Karpas-422 (cell line): ENCODE results near the gene USP4. TPM values are rescaled to one million over a fixed set of nuclear protein-coding genes. Genes with fewer than 3 reads are reported as not detected.
A peak's percentile ranks its signal among the peaks of the same experiment; 100 is the strongest.

Source experiments
- DNase-seq: peaks from one replicate; pipeline ENCODE4 v3.0.0-alpha.2; 2015
- H2AFZ ChIP-seq: fragments of 200-600 bp; sonication (generic); 2 replicates; pipeline ENCODE4 v1.6.1; 2014; ENCODE audit warnings: antibody characterized with exemption, low read length, mixed read lengths
- H3K27ac ChIP-seq: fragments of 200-600 bp; sonication (generic); 2 replicates; pipeline ENCODE4 v1.5.1; 2014; ENCODE audit warnings: mild to moderate bottlenecking, low read length, moderate library complexity
- H3K27me3 ChIP-seq: fragments of 200-600 bp; sonication (generic); 2 replicates; pipeline ENCODE4 v1.6.1; 2014; ENCODE audit warnings: low read length, mixed read lengths
- H3K36me3 ChIP-seq: fragments of 200-600 bp; sonication (generic); 2 replicates; pipeline ENCODE4 v1.6.1; 2014; ENCODE audit warnings: low read length, mixed read lengths; ENCODE audit not compliant: insufficient read depth
- H3K4me1 ChIP-seq: fragments of 200-600 bp; sonication (generic); 2 replicates; pipeline ENCODE4 v1.6.1; 2014; ENCODE audit warnings: mild to moderate bottlenecking, low read length, mixed read lengths
- H3K4me2 ChIP-seq: fragments of 200-600 bp; sonication (generic); 2 replicates; pipeline ENCODE4 v1.6.1; 2014; ENCODE audit warnings: low read length, low read depth, mild to moderate bottlenecking; ENCODE audit not compliant: poor library complexity, severe bottlenecking
- H3K4me3 ChIP-seq: fragments of 200-600 bp; sonication (generic); 2 replicates; pipeline ENCODE4 v1.5.1; 2014; ENCODE audit warnings: mild to moderate bottlenecking, antibody characterized with exemption, low read length, mixed read lengths
- H3K79me2 ChIP-seq: fragments of 200-600 bp; sonication (generic); 2 replicates; pipeline ENCODE4 v1.6.1; 2014; ENCODE audit warnings: mild to moderate bottlenecking, low read length, mixed read lengths
- H3K9ac ChIP-seq: fragments of 200-600 bp; sonication (generic); 2 replicates; pipeline ENCODE4 v1.6.0; 2014; ENCODE audit warnings: low read length
- H3K9me2 ChIP-seq: fragments of 200-600 bp; sonication (generic), shearing (Covaris generic); replicated peaks from 2 replicates; pipeline ENCODE4 v1.6.0; 2014; ENCODE audit warnings: mild to moderate bottlenecking, low read length, moderate library complexity; ENCODE audit not compliant: insufficient read depth
- H3K9me3 ChIP-seq: fragments of 300-700, 200-600 bp; sonication (generic); 2 replicates; pipeline ENCODE4 v1.6.1; 2014; ENCODE audit warnings: low read length, mixed read lengths
- H4K20me1 ChIP-seq: fragments of 200-600 bp; sonication (generic); 2 replicates; pipeline ENCODE4 v1.6.1; 2014; ENCODE audit warnings: mild to moderate bottlenecking, antibody characterized with exemption, low read length, low read depth; ENCODE audit not compliant: insufficient read depth
- total RNA-seq: library from RNA; depleted of rRNA; stranded (reverse); fragments of >200 nt; shearing (Covaris generic); gene quantifications from 2 replicates; pipeline ENCODE4 v1.2.3, GENCODE V29; 2014; ENCODE audit warnings: low replicate concordance

USP4 gene
- total RNA-seq, 1 experiment from 2014 or later = 30.0 TPM

- H3K4me3 ChIP-seq = no peak overlapping the region
- H3K9me3 ChIP-seq = no peaks in the 10 kb centered on the region
- no peak overlapping the region for H3K27ac ChIP-seq
- no peak overlapping the region for H2AFZ ChIP-seq
- H3K27me3 ChIP-seq = no peaks in the 10 kb centered on the region
- H3K79me2 ChIP-seq = no peaks in the 10 kb centered on the region
- H3K9ac ChIP-seq = no peak overlapping the region
- no peaks in the 10 kb centered on the region for H3K36me3 ChIP-seq
- no peak overlapping the region for H3K4me2 ChIP-seq
- H3K9me2 ChIP-seq = no peaks in the 10 kb centered on the region
- H3K4me1 ChIP-seq = no peaks in the 10 kb centered on the region
- no peaks in the 10 kb centered on the region for H4K20me1 ChIP-seq
- peak; percentile 17 for DNase-seq
These were observed 76.5 kb downstream of the USP4 start for GRCh38 chr3:49263159-49263889.

DNA sequence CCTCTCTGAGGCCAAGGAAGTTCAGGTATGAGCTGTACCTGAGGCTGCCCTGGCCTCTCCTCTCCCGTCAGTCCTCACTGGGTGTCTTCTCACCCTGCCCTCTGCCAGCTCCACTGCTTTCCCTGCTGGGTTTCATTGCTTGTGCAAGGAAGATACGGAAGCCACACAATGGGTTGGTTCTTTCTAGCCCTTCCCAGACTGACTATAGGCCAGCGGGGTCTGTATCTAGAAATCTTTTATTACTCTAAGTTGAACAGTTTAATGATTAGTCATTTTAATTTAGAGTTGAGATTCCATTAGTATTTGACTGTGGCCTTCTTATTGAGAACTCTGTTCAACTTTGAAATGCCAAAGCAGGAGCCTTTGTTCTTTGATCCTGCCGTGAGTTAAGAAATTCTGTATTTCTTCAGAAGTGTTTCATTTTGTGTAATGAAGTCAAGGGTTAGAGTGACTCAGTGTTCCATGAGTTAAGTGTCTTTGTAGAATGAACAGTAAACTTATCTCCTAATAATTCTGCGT is 79.0 kb downstream of the USP4 start:
- DNase-seq = peak; percentile 38
- H3K9ac ChIP-seq = no peak overlapping the region

DNA sequence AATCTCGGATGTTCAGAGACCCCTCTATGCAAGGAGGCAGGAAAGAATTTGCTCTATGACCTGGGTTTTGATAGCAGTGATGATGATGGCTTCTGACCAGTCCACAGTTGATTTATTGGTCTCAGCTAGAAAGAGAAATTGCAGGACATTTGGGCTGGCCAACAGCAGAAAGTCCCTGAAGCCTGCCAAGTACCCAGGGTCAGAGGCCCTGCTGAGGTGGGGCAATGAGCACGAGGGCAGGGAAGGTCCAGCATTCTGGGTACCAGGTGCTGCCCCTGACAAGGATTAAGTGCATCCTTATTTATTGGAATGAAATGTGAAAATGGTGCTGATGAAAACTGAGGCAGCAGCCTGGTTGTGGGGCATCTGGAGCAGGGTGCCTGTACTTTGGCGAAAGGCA is 82.7 kb downstream of the USP4 start:
- Histone ChIP-seq H4K20me1 (no peaks in the 10 kb centered on the region), H3K9me3 (no peaks in the 10 kb centered on the region), H2AFZ (no peak overlapping the region), H3K36me3 (no peaks in the 10 kb centered on the region), H3K4me3 (no peak overlapping the region), H3K4me1 (no peaks in the 10 kb centered on the region), H3K27ac (no peak overlapping the region), H3K79me2 (no peaks in the 10 kb centered on the region), H3K27me3 (no peaks in the 10 kb centered on the region), H3K4me2 (no peak overlapping the region), H3K9me2 (no peaks in the 10 kb centered on the region), H3K9ac (no peak overlapping the region)
- DNase-seq = no peak

More for the DNA sequence above, 79.0 kb downstream of the USP4 start:
- Histone ChIP-seq H3K79me2 (no peaks in the 10 kb centered on the region), H3K9me2 (no peaks in the 10 kb centered on the region), H3K9me3 (no peaks in the 10 kb centered on the region), H3K4me2 (no peak overlapping the region), H3K27ac (no peak overlapping the region), H3K27me3 (no peaks in the 10 kb centered on the region), H2AFZ (no peak overlapping the region), H3K4me3 (no peak overlapping the region), H3K36me3 (no peaks in the 10 kb centered on the region), H4K20me1 (no peaks in the 10 kb centered on the region), H3K4me1 (no peaks in the 10 kb centered on the region)

GRCh38 chr3:49255718-49256511 is 83.9 kb downstream of the USP4 start:
- no peak overlapping the region for H2AFZ ChIP-seq
- H3K9me3 ChIP-seq = no peaks in the 10 kb centered on the region
- no peak overlapping the region for H3K4me2 ChIP-seq
- H3K27me3 ChIP-seq = no peaks in the 10 kb centered on the region
- no peak overlapping the region for H3K9ac ChIP-seq
- no peaks in the 10 kb centered on the region for H3K9me2 ChIP-seq
- no peaks in the 10 kb centered on the region for H3K79me2 ChIP-seq
- no peak overlapping the region for H3K27ac ChIP-seq
- H3K4me3 ChIP-seq = no peak overlapping the region
- H3K36me3 ChIP-seq = no peaks in the 10 kb centered on the region
- H3K4me1 ChIP-seq = no peaks in the 10 kb centered on the region
- H4K20me1 ChIP-seq = no peaks in the 10 kb centered on the region
- DNase-seq = no peak

DNA sequence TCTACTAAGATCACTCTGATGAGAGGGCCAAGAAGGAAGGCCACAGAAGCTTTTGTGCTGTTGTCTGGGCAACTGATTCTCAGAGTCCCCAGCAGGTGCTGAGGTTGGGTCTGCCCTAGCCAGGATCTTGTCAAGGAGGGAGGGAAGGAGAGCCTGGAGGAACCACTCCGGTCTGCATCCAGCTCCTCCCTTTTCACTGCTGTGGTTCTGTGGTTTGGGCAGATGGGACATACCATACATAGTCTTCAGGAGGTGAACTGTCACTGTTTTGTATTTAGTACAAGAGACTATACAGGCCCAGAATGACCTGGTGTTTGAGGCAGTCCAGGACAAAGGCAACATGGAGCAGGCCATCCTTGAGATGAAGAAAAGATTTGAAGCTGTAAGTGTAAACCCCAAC is 84.7 kb downstream of the USP4 start:
- no peaks in the 10 kb centered on the region for H4K20me1 ChIP-seq
- no peak overlapping the region for H3K27ac ChIP-seq
- no peak for DNase-seq
- H3K4me2 ChIP-seq = no peak overlapping the region
- H3K36me3 ChIP-seq = no peaks in the 10 kb centered on the region
- H3K79me2 ChIP-seq = no peaks in the 10 kb centered on the region
- no peaks in the 10 kb centered on the region for H3K4me1 ChIP-seq
- no peak overlapping the region for H3K4me3 ChIP-seq
- H3K9me2 ChIP-seq = no peaks in the 10 kb centered on the region
- no peak overlapping the region for H3K9ac ChIP-seq
- no peaks in the 10 kb centered on the region for H3K9me3 ChIP-seq
- no peaks in the 10 kb centered on the region for H3K27me3 ChIP-seq
- H2AFZ ChIP-seq = no peak overlapping the region

GRCh38 chr3:49253512-49253911 is 86.3 kb downstream of the USP4 start:
- H3K27me3 ChIP-seq = no peaks in the 10 kb centered on the region
- no peaks in the 10 kb centered on the region for H3K9me3 ChIP-seq
- DNase-seq = no peak
- no peaks in the 10 kb centered on the region for H3K36me3 ChIP-seq
- H3K9me2 ChIP-seq = no peaks in the 10 kb centered on the region
- no peaks in the 10 kb centered on the region for H3K79me2 ChIP-seq
- H3K4me2 ChIP-seq = no peak overlapping the region
- no peak overlapping the region for H3K27ac ChIP-seq
- H3K4me1 ChIP-seq = peaks cover 5% of the 10 kb centered on the region
- no peak overlapping the region for H2AFZ ChIP-seq
- no peaks in the 10 kb centered on the region for H4K20me1 ChIP-seq
- H3K4me3 ChIP-seq = no peak overlapping the region
- no peak overlapping the region for H3K9ac ChIP-seq

GRCh38 chr3:49248840-49249227 is 91.0 kb downstream of the USP4 start:
- Histone ChIP-seq H3K4me2 (no peak overlapping the region), H3K27ac (no peak overlapping the region), H3K9ac (no peak overlapping the region), H3K36me3 (no peaks in the 10 kb centered on the region), H4K20me1 (no peaks in the 10 kb centered on the region), H3K4me3 (no peak overlapping the region), H3K9me2 (no peaks in the 10 kb centered on the region), H3K27me3 (no peaks in the 10 kb centered on the region), H3K4me1 (peaks cover 5% of the 10 kb centered on the region), H3K9me3 (no peaks in the 10 kb centered on the region), H2AFZ (peak overlapping the region; percentile 63), H3K79me2 (no peaks in the 10 kb centered on the region)
- peak; percentile 48 for DNase-seq

DNA sequence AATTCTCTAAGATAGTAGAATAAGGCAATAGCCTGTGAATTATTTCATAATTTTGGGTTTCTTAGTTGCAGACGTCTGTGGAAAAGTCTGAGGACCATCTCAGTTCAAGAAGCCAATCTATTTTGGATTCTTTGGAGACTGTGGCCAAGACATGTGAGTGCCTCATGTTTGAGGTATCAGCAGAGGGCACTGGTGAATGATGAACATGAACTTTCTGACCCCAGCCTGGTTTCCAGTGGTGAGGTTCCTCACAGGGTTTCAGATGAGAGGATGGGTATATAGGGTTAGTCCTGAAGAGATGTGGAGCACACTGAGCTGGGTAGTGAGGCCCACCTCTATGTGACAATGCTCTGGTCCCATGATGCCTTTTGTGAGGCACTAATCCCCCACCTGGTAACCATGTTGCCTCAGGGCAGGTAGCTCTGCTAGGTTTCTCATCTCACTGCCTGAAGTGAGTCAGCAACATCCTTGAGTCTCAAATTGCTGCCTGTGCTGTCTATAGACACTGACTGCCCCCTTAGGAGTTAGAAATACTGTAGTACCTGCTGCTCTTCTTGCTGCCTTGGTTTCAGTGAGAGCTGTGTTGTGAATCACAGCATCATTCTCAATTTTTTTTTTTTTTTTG is 95.2 kb downstream of the USP4 start:
- H3K27ac ChIP-seq = no peak overlapping the region
- no peaks in the 10 kb centered on the region for H4K20me1 ChIP-seq
- no peak overlapping the region for H3K4me3 ChIP-seq
- H3K4me2 ChIP-seq = no peak overlapping the region
- H3K9me2 ChIP-seq = no peaks in the 10 kb centered on the region
- H3K79me2 ChIP-seq = no peaks in the 10 kb centered on the region
- DNase-seq = no peak
- no peaks in the 10 kb centered on the region for H3K36me3 ChIP-seq
- H3K9me3 ChIP-seq = no peaks in the 10 kb centered on the region
- no peaks in the 10 kb centered on the region for H3K27me3 ChIP-seq
- H3K9ac ChIP-seq = no peak overlapping the region
- 0 out of 2 replicates have a peak overlapping the region, but pooled peaks have one; percentile 50 for H2AFZ ChIP-seq
- H3K4me1 ChIP-seq = peaks cover 5% of the 10 kb centered on the region
